ENCODE results near the gene ATP5F1D.

Gene ATP5F1D

DNA sequence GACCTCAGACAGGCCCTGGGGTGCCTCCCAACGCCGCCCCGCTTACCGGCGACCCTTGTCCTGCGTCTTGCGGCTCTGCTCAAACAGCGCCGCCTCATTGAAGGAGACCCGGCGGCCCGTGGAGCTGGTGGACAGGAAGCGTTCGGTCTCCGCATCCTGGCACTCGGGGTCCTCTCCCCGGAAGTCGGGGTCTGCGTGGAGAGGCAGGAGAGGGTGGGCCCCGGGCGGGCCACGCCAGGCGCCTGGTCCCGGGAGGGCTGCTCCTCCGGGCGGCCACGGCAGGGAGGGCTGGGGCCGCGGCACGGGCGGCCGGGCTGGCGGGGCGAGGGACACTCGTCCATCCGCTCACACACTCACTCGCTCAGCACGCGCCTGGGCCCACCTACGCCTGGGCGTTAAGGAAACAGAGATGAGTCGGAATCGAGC, 6.6 kb upstream of the ATP5F1D start:
- TF ChIP-seq GATA2 (IDR thresholded peaks at IDR 0.05; ENCODE audit: low read depth, low read length) (no peak), GATA3 (IDR thresholded peaks at IDR 0.05; ENCODE audit: low read depth, low read length) (no peak)

DNA sequence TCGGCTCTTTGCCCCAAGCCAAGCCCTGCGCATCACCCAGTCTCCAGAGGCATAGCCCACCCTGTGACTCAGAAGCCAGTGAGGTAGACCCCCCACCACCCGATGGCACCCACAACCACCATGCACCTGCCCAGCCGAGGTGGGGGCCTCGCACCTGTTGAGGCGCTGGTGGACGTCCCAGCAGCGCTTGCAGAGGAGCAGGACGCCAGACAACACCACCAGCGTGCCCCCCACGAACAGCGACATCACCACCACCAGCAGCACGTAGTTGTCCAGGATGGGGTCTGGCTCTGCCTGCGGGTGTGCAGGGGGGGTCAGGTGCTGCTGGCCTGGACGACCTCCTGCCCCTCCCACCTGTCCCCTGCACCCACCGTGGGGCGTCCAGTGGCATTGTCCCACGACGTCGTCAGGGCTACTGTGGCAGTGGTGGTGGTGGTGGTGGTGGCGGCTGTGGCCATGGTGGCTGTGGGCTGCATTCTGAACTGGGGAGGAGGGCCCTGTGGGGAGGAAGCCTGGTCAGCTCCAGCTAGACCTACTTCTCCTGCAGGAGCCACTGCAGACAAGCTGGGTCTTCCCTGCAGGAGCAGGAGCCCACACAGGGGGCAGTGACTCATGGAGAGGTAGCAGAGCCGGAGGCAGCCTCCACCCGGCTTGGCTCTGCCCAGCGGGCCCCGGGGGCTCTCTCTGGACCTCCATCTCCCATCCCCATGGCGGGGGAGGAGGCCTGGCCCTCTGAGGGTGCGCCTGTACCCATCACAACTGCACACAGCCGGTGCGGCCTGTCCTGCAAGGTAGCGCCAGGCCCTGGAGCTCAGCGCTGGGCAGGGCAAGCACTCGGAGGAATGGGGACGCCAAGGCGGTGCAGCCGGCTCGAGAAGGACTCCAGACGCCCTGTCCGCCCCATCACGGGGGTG, 5.7 kb upstream of the ATP5F1D start:
- TF ChIP-seq GATA3 (IDR thresholded peaks at IDR 0.05; ENCODE audit: low read depth, low read length) (no peak), GATA2 (IDR thresholded peaks at IDR 0.05; ENCODE audit: low read depth, low read length) (no peak)

DNA sequence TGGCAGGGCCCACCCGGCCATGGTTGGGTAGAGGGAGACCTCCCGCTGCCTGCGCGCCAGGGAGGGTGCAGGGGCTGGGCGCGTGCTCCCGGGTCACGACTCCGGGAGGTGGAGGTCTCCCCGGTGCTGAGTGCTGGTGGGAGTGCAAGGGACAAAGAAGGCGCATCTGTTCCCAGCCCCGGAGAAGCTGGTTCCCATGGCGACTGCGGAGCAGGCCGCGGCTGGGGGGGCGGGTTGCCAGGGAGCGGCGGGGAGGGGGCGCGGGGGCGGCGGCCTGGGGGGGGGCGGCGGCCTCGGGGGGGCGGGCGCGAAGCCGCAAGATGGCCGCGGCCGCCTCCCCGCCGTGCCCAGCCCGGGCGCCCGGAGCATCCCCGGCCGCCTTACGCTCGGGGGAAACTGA, 5.0 kb upstream of the ATP5F1D start:
- no peak for TF ChIP-seq GATA2 (IDR thresholded peaks at IDR 0.05; ENCODE audit: low read depth, low read length)
- no peak for TF ChIP-seq GATA3 (IDR thresholded peaks at IDR 0.05; ENCODE audit: low read depth, low read length)

DNA sequence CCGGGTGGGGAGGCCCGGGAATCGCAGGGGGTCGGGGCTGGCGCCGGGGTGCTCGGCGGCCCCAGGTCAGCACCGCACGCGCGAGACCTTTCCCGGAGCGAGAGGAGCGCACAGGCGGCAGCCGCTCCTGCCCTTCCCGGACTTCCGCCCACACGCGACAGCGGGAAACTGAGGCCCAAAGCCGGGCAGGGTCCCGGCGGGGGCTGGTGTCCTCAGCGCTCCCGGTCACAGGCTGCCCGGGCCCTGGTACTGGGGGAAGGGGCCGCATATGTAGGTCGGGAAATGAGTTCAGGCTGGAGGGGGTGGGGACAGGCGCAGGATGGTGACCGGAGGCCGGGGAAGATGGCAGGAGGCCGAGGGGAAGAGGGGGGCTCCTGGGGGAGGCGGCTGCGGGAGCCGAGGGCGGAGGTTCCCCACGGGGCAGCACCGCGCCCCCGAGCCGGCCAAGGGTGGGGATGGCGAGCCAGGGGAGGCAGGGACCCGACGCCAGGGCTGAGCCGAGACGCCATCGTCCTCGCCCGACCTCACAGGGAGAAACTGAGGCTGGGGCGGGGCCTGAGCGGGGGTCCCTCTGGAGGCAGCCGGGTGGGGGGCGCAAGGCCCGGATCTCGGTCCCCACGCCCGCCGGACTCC, 4.4 kb upstream of the ATP5F1D start:
- TF ChIP-seq GATA3 (IDR thresholded peaks at IDR 0.05; ENCODE audit: low read depth, low read length) (no peak), GATA2 (IDR thresholded peaks at IDR 0.05; ENCODE audit: low read depth, low read length) (no peak)

DNA sequence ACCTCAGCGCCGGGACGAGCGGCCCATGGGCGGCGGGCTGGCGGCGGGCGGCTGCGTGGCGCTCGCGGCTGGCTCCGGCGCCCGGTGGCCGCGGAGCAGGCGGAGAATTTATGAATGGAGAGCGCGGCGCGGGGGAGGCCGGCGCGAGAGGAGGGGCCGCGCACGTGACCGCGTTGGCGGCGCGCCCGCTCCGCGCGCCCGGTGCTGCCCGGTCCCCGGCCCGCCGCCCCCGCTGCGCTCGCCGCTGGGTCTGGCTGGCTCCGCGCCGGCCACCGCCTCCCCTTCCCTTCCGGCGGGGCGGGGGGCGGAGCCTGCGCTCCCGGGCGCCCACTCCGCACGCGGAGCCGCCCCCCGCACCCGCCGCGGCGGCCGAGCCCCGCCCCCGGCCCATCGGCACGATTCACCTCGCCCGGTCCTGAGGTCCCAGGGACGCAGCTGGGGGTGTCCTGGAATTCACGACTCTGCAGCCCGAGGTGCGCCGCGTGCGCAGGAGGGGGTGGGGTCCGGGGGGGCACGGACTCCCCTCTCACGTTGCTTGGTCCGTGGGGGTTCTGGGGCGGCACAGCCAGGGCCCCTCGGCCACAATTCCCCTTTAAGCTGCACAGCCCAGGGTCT, 3.7 kb upstream of the ATP5F1D start, which contains the start of gene CBARP:
TSS of gene CBARP (minus strand) at position 252 of the 615 bp plus-strand sequence. CDS start 1,905 bp downstream, outside the sequence.
- TF ChIP-seq GATA3 (IDR thresholded peaks at IDR 0.05; ENCODE audit: low read depth, low read length) (no peak), GATA2 (IDR thresholded peaks at IDR 0.05; ENCODE audit: low read depth, low read length) (no peak)

DNA sequence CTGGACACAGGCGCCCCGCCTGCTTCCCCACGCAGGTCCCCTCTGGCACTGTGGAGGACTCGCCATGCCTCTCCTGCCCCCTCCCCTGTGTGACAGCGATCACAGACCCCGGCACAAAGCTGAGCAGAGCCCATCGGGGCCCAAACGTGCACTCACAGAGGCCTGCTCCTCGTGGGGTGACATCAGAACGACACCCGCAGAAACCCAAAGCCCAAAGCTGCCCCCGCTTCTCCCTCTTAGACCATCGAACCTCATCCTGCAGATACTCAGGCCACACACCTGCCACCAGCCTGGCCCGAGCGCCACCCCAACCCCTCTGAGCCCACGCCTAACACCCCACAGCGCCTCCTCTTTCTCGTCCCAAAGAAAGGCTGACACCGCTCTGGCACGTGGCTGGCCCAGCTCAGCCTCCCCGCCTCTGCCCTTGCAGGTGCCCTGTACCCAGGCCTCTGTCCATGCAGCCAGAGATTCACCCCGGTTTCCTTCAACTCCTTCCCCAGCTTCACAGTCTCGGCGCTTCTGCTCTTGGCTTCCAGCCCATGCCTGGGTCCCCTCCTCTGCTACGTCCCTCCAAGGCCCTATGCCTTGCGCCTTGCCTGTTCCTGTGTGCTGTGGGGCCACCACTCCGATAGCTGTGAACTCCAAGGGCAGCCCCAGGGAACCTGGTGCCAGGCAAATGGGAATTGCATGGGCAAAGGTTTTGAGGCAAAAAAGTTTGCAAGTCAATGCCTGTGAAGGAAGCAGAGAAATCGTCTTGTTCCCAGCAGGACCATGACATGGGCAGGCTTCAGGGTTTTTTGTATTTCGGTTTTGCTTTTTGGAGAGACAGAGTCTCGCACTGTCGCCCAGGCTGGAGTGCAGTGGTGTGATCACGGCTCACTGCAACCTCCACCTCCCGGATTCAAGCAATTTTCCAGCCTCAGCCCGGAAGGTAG, 2.9 kb upstream of the ATP5F1D start:
- no peak for TF ChIP-seq GATA3 (IDR thresholded peaks at IDR 0.05; ENCODE audit: low read depth, low read length)
- TF ChIP-seq GATA2 (IDR thresholded peaks at IDR 0.05; ENCODE audit: low read depth, low read length) = no peak

DNA sequence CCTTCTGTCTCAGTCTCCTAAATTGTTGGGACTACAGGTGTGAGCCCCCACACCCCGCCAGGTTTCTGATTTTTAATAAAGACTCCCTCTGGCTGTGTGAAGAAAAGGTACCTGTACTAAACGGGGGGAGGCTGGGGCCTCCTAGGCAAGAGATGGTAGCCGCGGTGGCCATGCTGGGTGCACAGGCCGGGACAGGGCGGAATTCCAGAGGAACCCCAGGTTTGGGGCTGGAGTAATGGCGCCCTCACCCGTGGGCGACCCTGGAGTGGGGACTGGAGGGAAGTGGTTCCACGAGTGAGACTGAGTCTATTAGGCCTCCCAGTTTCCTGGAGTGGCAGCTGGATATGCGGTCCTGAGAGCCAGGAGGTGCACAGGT, 2.1 kb upstream of the ATP5F1D start:
- TF ChIP-seq GATA2 (IDR thresholded peaks at IDR 0.05; ENCODE audit: low read depth, low read length) = no peak
- no peak for TF ChIP-seq GATA3 (IDR thresholded peaks at IDR 0.05; ENCODE audit: low read depth, low read length)

DNA sequence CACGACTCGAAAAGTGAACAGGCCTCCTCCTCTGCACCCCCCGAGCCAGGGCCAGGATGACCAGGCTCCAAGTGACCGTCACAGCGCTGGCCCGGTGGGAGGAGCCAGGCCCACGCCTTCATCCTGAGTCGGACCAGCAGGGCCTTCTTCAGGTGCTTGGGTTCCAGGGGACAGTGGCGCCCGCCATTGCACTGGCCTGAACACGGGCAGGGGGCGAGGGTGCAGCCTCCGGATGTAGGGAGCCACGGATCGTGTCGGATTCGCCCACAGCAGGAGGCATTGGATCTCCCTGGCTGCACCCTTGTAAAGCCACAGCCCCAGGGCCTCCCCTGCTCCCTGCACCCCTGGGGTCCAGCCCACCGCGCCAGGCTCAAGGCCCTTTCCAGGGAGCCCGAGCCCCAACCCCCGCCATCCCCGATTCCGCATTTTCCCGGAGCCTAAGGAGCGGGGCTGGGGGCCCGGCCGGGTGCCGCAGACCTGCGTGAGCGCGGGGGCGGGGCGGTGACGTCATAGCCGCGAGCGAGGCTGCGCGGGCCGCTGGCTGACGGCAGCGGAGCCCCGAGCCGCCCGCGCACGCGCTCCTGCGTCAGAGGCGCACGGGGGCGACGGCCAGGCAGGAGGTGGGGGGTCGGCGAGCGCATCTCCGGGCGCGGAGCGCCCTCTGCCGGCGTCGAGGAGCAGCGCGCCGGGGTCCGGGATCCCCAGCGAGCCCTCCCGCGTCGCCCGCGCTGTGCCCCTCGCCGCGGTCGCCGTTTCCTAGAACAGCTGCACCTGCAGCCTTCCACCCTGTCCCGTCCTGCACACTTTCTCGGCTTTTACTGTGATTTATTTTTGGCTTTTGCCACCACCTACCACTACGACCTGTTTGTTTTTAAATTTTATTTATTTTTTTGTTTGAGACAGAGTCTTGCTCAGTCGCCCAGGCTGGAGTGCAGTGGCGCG, 1.5 kb upstream of the ATP5F1D start:
- TF ChIP-seq GATA3 (IDR thresholded peaks at IDR 0.05; ENCODE audit: low read depth, low read length) (no peak), GATA2 (IDR thresholded peaks at IDR 0.05; ENCODE audit: low read depth, low read length) (no peak)

DNA sequence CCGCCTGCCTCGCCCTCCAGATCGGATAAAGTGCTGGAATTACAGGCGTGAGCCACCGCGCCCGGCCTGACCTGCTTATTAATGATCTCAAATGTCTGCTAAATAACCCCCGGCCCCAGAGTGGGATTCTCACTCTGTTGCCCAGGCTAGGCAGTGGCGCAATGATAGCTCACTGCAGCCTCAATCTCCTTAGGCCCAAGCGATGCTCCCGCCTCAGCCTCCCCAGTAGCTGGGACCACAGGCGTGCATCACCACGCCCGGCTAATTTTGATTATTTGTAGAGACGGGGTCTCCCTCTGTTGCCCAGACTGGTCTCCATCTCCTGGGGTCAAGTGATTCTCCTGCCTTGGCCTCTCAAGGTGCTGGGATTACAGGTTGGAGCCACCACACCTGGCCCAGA, 626 bp upstream of the ATP5F1D start:
- TF ChIP-seq GATA2 (IDR thresholded peaks at IDR 0.05; ENCODE audit: low read depth, low read length) (no peak), GATA3 (IDR thresholded peaks at IDR 0.05; ENCODE audit: low read depth, low read length) (no peak)

DNA sequence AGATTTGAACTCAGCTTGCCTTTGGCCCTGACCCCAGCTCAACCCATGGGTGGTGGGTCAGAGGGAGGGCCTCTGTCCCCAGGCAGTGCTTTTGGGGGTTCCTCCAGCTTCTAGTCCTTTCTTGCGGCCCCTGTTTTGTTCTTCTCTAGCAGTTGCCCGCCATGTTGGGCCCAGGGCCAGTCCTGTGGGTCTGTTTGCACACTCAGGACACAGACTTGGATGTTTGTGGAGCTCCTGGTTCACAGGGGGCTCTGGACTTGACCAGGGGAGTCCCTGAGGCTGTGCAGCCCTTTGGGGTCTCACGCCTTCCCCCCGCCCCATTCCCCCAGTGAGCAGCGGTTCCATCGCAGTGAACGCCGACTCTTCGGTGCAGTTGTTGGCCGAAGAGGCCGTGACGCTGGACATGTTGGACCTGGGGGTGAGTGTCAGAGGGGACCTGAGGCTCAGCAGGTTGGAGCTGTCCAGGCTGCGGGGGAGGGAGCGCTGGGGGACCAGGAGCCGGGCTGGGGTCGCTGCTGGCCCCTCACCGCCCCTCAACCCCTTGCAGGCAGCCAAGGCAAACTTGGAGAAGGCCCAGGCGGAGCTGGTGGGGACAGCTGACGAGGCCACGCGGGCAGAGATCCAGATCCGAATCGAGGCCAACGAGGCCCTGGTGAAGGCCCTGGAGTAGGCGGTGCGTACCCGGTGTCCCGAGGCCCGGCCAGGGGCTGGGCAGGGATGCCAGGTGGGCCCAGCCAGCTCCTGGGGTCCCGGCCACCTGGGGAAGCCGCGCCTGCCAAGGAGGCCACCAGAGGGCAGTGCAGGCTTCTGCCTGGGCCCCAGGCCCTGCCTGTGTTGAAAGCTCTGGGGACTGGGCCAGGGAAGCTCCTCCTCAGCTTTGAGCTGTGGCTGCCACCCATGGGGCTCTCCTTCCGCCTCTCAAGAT, 2.5 kb downstream of the ATP5F1D start:
- no peak for TF ChIP-seq GATA3 (IDR thresholded peaks at IDR 0.05; ENCODE audit: low read depth, low read length)

DNA sequence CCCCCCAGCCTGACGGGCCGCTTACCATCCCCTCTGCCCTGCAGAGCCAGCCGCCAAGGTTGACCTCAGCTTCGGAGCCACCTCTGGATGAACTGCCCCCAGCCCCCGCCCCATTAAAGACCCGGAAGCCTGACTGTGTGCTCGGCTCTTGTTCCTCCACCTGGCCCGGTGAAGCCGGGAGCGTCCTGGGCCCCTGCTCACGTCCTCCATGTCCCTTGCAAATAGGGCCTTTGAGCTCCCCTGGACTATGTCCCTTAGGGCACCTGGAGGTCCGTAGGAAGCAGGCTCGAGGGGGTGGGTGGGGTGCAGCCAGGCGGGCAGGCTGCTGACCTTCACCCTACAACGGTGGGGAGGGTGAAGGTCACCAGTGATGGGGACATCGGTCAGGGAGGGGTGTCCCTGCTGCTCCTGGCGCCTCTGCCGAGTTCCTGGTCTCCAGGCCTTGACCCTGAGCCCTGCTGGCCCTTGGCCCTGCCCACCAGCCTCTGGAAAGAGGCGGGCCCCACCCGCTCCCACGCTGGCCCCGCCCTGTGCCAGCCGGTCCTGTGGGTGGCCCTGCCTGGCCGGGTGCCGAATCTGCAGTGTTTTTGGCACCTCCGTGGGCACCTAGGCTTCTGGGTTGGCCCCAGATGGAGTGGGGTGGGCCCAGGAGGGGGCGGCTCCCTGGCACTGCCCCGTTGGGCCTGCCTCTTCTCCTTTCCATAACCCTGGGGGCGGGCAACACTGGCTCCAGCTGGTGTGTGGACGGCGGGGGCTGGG, 3.3 kb downstream of the ATP5F1D start:
- TF ChIP-seq GATA2 (IDR thresholded peaks at IDR 0.05; ENCODE audit: low read depth, low read length) (no peak), GATA3 (IDR thresholded peaks at IDR 0.05; ENCODE audit: low read depth, low read length) (no peak)

Measured in SH-SY5Y (cell line).